Stimulated activated CD4-positive, alpha-beta T cell treated with anti-CD3 and anti-CD28 coated beads, Interleukin-4, amount 100 ng/mL, for 1 hour (primary cell): ENCODE measurements around the gene NAPEPLD.
"Not testable (repeated sequence)": the region's sequence is repeated elsewhere in the genome, so short reads cannot be mapped to it uniquely, and the experiment has no call there.

Experiments used
- DNase-seq: peaks from one replicate; pipeline ENCODE4 v3.0.0-alpha.2; 2020

Gene NAPEPLD

DNA sequence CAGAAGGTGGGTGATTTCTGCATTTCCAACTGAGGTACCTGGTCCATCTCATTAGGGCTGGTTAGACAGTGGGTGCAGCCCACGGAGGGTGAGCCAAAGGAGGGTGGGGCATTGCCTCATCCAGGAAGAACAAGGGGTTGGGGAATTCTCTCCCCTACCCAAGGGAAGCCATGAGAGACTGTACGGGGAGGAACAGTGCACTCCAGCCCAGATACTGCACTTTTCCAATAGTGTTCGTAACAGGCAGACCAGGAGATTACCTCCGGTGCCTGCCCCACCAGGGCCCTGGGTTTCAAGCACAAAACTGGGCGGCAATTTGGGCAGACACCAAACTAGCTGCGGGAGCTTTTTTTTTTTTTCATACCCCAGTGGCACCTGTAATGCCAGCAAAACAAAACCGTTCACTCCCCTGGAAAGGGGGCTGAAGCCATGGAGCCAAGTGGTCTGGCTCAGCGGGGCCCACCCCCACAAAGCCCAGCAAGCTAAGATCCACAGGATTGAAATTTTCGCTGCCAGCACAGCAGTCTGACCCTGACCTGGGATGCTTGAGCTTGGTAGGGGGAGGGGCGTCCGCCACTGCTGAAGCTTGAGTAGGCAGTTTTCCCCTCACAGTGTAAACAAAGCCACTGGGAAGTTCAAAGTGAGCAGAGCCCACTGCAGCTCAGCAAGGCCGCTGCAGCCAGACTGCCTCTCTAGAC, 42.7 kb downstream of the NAPEPLD start:
- DNase-seq, result no peak

GRCh38 chr7:103101543-103101942, 47.4 kb downstream of the NAPEPLD start:
- no peak for DNase-seq

DNA sequence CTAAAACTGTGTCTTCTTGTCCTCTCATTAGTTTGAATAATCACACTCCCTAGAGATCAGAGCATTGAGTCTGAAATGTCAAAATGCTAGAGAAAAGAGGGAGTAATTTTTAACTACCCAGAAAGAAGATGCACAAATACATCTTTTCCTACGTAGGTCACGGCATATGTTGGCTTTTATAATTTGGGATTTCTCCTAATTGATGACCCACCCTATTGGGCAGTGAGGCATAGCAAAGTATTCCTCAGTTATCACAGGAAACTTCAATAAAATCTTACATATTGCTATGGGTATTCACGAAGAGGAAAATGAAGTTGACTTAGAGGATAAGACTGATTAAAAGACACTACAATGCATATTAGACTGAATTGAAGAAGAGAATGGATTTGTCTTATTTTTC, 48.6 kb downstream of the NAPEPLD start:
- no peak for DNase-seq

DNA sequence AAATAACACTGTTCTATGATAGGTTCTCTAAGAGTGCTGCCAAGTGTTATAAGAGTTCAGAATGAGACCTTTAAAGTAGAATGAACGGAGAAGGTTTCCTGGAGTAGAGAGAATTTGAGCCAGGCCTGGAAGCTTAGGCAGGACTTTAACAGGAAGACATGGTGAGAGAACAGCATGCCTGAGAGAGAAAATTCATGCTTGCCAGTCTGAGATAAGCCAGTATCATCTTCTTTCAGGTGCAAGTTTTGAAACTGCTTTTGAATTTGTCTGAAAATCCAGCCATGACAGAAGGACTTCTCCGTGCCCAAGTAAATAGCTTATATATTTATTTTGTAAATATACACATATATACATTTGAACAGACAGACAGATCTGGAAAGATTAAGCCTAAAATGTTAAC, 51.9 kb downstream of the NAPEPLD start:
- no peak for DNase-seq

- DNase-seq, result not testable (repeated sequence)
These were observed 53.3 kb downstream of the NAPEPLD start for GRCh38 chr7:103095558-103095957.

DNA sequence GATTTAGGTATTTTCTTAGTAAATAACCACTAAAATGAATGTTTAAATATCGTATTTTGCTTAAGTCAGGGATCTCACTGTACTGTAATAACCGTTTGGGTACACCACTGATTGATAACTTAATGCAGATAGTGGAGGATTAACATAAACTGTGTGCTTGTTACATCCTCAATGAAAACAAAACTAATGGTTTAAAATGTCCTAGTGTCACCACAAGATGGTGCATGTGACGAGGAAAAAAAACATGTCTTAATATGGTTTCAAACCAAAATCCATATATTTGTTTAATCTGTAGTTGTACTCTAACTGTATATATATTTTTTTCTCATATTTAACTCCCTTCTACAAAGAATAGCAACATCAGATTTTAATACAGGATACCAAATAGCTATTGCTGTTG, 54.8 kb downstream of the NAPEPLD start:
- no peak for DNase-seq

- DNase-seq, result no peak
These were observed 55.5 kb downstream of the NAPEPLD start for GRCh38 chr7:103093429-103093828.

GRCh38 chr7:103092321-103092720, 56.6 kb downstream of the NAPEPLD start:
- not testable (repeated sequence) for DNase-seq

DNA sequence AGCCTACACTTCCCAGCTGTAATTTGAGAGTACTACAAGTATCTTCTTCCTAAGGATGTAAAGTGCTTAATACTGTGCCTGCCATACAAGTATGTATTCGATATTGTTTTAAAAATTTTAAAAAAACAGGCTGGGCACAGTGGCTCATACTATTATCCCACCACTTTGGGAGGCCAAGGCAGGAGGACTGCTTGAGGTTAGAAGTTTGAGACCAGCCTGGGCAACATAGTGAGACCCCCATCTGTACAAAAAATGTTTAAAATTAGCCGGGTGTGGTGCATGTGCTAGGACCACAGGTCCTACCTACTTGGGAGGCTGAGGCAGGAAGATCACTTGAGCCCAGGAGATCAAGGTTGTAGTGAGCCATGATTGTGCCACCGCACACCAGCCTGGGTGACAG, 65.7 kb downstream of the NAPEPLD start:
- DNase-seq, result no peak

- no peak for DNase-seq
These were observed 66.4 kb downstream of the NAPEPLD start for GRCh38 chr7:103082497-103082896.

DNA sequence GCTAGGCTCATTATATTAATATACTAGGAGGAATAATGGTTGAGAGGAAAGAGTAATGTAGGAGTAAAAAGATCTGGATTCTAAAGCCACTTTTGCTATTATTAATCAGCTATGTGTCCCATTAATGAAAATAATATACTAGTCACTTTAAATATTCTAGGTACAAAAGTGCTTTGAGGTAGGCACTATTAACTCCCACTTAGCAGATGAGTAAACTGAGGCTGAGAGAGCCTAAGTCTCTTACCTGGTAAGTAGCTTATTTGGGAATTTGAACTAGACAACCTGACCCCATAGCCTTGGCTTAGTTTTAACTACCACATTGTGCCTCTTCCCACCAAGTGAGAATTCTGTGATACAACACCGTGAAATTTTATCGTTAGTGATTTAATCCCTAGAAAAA, 68.0 kb downstream of the NAPEPLD start:
- DNase-seq, result no peak

DNA sequence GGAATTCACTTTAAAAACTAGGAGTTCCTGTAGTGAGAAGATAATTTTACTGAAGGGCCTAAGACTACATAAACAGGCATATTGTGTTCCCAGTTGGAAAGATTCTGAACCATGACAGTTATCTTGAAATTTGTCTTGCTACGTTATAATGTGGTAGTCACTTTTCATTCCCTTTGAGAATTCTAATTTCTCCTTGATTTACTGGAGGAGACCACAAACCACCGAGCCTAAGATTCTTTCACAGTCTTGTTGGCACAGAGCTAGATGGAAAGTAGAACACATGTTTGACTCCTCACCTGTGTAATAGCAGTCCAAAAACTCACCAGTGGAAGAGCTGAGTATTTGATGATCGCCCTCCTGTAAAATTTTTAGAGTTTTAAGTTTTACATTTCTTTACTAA, 69.1 kb downstream of the NAPEPLD start:
- no peak for DNase-seq

DNA sequence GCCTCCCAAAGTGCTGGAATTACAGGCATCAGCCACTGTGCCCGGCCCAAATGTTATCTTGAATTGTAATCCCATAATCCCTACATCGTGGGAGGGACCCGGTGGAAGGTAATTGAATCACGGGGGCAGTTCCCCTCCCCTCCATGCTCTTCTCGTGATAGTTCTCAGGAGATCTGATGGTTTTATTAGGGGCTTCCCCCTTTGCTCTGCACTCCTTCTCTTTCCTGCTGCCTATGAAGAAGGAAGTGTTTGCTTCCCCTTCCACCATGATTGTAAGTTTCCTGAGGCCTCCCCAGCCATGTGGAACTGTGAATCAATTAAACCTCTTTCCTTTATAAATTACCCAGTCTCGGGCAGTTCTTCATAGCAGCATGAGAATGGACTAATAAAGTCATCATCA, 70.7 kb downstream of the NAPEPLD start:
- DNase-seq, result not testable (repeated sequence)

GRCh38 chr7:103077318-103077717, 71.6 kb downstream of the NAPEPLD start:
- no peak for DNase-seq

GRCh38 chr7:103076764-103077163, 72.1 kb downstream of the NAPEPLD start:
- no peak for DNase-seq

DNA sequence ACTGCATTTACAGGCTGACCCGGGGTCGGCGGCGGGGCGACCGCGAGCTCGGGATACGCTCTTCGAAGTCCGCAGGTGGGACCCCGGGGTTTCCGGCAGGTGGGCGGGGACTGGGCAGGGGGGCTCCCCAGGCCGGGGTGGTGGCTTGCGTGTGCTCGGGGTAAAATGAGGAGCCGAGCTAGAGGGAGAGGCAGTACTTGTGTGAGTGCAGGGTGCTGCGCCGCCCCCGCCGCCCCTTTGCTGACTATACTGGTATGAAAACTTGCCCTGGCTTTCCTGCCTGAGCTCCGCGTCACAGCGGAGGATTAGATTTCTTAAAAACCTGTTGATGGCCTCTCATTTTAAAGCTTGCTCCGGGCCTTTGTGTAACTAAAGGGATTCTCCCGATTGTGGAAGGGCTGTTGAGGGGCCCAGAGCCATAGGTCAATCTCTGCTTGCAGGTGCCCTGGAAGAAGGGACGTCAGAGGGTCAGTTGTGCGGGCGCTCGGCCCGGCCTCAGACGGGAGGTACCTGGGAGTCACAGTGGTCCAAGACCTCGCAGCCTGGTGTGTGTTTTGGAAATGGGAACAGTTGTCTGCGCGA, 73.5 kb downstream of the NAPEPLD start:
- peak; percentile 86 for DNase-seq

GRCh38 chr7:103074519-103075336, 74.2 kb downstream of the NAPEPLD start, which contains the start of the genes ARMC10 and FBXL13:
Gene ARMC10 (plus strand): TSS chr7:103075140. CDS start chr7:103075273, 133 bp downstream.
Gene FBXL13 (minus strand): TSS chr7:103074796.
- peak; percentile 89 for DNase-seq

DNA sequence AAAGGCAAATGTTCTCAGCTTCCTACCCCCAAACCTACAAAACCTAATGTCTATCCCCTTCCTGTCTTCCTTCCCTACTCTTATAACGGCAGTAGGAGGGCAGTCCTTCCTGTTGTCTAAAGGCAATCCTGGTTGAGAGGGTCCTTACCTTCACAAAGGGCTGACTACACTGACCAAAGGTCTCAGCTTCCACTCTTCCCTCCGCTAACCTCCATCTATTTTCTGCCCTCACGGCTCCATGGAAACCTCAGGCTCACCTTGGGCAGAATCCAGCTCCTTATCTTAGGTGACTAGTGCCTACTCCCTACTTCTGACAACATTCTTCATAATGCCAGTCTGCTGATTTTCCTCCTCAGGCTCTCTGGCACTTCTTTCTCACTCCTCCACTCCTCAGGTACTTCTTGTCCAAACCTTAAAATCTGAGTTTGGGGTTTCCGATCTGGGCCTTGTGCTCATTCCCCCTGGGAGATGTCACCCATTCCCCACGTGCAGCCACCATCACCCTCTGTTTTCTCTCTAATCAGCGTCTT, 74.8 kb downstream of the NAPEPLD start:
- DNase-seq, result no peak

DNA sequence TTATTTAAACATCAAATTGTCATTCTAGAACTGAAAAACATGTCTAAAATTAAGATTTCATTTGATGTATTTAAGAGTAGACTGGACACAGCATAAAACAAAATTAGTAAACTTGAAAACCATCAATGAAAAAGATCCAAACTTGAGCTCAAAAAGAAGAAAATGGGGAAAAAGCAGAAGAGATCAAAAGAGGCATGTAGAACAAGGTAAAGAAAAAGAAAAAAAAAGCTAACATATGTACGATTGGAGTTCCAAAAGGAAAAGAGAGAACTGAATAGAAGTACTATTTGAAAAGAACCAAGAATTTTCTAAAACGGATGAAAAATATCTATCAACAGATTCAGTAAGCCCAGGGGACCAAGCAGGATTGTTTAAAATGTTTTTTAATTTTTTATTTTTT, 77.9 kb downstream of the NAPEPLD start:
- no peak for DNase-seq

- no peak for DNase-seq
These were observed 80.2 kb downstream of the NAPEPLD start for GRCh38 chr7:103068414-103069403.

- peak; percentile 47 for DNase-seq
These were observed 83.2 kb downstream of the NAPEPLD start for GRCh38 chr7:103065667-103066066.

DNA sequence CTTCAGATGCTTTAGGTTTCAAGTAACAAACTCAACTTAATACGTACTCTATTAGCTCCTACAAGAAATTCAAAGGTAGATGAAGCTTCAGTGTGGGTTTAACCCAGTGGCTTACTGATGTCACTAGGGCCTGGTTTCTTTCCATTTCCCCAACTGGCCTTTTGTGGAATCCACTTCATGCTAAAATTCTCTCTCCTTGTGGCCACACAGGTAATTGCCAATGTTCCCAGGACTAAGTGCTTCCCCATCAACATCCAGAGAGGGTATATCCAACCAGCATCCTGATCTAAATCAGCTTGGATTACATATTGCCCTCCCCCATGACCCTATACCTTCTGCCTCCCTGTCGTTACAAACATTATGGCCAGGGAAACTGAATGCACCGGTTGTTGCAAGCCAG, 85.0 kb downstream of the NAPEPLD start:
- no peak for DNase-seq
